GM10847 (cell line): ENCODE data around the gene SSC5D.

Experiments
- POLR2A ChIP-seq: IDR thresholded peaks from 2 replicates; pipeline ENCODE4 v1.6.1; 2011; ENCODE audit not compliant: insufficient read length; ENCODE audit errors: extremely low read depth

Gene SSC5D

DNA sequence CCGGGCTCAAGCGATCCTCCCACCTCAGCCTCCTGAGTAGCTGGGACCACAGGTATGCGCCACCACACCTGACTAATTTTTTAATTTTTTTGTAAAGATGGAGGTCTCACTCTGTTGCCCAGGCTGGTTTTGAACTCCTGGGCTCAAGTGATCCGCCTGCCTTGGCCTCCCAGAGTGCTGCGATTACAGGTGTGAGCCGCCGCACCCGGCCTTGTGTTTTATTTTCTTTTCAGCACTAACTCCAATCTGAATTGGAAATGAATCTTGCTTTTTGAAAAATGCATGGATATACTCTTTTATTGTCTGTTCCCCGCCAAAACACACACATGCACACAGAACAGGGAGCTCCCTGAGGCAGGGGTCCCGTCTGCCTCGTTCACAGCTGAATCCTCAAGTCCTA is 25.5 kb upstream of the SSC5D start:
- no peak for TF ChIP-seq POLR2A

DNA sequence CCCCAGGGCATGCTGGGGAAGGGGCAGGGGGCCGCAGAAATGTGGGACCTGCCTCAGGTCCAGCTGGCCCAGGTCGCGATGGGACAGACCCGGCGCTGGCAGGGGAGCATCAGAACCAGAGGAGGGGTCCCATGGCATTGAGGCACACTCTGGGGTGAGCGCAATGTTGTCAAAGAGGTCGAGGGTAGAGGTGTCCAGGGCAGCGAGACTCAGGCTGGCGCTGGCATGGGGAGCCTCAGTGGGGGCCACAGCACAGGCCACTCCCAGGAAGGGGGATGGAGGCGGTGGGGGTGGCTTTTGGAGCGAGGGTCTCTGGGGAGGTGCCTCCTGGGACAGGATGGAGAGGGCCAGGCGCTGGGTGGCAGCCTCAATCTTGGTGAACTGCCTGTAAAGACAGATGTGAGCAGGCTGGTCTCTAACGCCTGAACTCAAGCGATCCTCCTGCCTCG is 24.6 kb upstream of the SSC5D start:
- no peak for TF ChIP-seq POLR2A

DNA sequence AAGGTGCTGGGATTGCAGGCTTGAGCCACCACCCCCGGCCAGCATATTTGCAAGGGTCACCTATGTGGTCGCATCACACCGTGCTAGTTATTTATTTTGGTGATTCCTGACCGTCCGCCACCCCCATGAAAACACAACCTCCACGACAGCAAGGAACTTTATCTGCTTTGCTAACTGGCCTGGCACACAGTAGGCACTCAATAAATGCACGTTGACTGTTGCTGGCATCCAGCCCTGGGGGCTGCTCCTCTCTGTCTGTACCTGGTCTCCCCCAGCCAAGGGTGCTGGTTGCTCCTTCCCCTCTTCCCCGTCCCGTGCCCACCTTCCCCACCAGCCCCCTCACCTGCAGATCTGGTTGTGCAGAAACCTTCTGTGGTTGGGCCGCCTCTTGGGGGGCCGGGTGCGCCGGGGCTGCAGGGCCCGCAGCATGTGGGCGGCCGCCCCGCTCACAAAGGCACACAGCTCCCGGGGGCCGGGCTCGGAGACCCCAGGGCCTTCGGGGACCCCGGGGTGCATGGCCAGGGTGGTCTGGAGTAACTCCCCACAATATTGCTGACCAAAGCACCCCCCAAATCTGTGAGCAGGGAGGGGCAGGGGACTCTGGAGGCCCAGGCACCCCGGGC is 24.1 kb upstream of the SSC5D start:
- no peak for TF ChIP-seq POLR2A

DNA sequence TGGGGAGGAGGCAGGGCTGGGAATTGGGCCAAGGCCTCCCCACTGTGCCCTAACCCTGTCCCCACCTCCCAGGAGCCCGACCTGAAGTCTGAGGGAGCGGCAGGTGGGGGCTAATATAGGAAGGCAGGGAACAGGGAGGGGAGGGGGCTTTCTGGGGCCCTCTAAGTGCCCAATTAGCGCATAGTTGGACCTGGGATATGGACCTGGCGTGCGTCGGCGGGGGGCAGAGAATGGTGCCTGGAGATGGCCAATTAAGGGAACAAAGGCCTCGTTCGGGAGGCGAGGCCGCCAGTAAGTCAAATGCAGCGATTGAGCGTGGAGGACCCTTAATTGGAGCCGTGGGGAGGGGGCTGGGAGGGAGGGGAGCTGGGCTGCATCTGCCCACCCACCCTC is 23.6 kb upstream of the SSC5D start, which contains the start of gene C19orf85:
TSS of gene C19orf85 (minus strand) at position 90 of the 393 bp plus-strand sequence. CDS start 197 bp downstream, outside the sequence.
- TF ChIP-seq POLR2A = no peak

DNA sequence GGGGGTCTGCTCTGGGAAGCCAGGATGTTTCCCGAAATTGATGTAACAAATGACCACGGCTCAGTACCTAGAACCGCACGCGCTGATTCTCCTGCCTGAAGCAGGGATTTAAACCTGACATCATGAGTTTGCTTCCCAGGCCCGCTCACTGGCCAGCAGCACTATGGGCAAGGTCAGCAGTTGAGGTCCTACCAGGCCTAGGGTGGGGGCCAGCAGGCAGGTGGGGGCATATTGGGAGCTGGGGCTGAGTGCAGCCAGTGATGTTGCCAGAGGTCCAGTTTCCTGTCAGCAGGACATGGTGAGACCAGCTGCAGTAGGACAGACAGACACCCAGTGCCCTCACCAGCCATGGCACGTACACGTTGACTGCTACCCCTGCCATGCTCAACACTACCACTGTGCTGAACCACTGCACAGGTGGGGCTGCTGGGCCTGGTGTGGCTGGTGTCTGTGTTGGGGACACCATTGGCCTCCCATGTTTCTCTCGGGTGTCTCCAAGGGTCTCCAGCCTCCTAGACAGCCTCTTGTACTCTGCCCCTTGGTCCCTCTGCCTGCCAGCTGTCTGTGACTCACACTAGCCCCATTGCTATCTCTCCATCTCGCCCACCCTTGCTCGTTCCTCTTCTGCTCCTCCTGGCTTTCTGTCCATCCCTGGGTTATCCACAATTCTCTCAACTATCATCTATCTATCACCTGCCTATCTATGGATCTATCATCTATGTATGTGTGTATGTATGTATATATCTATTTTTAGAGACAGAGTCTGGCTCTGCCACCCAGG is 22.6 kb upstream of the SSC5D start:
- TF ChIP-seq POLR2A = no peak

DNA sequence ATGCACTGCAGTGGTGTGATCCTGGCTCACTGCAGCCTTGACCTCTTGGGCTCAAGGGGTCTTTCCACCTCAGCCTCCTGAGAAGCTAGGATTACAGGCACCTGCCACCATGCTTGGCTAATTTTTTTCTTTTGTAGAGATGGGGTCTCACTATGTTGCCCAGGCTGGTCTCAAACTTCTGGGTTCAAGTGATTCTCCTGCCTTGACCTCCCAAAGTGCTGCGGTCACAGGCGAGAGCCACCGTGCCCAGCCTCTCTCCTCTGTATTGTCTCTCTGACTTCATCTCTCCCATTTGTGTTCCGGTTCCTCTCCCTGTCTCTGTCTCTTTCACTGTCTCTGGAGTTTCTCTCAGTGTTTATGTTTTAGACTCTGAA is 22.0 kb upstream of the SSC5D start:
- no peak for TF ChIP-seq POLR2A

DNA sequence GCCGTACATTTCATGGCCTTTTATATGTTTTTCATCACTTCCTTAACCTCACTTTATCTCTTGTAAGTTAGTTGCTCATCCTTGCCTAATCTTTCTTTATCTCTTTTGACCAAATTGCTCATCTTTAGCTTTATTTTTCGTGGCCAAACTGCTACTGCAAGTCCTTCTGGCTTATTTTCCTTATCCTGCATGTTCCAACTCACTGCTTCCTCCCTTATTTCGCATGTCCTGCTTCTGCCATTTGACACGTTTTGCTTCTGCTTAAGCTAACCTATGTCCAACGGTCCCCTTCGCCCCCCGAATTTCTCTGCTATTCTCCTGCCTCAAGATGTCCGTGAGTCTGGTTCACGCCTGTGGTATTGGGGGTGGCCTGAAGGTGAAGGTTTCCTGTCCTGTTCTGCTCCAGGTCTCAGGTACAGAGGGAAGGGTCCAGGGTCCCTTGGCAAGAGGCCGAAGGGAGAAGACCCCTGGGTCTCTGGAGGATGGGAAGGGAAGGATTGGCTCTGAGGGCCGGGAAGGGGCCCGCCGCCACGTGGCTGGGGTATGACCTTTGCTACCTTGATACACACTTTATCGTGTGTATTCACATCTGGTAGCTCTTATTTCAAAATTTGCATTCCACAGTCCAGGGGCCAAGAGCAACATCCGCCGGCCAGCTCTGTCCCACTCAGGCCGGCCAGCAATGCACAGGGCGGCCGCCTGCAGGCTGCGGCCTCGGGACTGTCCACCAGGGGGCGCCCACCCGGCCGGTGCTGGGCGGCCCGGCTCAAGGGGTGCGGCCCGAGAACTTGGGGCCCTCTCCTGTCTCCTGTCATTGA is 20.8 kb upstream of the SSC5D start:
- no peak for TF ChIP-seq POLR2A

DNA sequence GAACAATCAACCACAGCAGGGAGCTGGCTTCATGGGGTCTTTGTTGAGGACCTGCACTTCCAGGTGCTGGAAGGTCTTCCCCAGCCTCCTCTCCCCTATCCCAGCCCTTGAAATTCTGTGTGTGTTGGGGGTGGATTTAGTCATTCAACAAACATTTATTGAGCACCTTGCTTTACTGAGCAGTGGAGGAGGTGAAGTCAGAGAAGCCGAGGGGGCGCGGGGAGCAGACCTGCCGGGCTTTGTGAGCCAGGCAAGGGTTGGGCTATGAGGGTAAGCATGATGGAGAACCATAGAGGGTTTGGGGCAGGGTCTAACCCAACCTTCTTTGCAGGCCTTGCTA is 20.2 kb upstream of the SSC5D start:
- TF ChIP-seq POLR2A = no peak

DNA sequence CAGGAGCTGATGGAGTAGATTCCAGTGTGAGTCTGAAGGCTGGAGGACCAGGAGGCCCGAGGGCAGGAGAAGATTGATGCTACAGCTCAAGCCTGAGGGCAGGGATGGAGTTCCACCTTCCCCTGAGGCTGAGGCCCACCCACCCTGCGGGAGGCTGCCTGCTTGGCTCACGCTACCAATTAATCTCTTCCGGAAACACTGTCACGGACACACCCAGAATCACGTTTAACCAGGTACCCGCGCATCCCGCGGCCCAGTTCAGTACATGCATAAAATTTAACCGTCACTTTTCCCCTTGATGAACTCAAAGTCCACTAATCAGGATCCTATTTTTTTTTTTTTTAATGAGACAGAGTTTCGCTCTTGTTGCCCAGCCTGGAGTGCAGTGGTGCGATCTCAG is 17.0 kb upstream of the SSC5D start:
- TF ChIP-seq POLR2A = no peak

DNA sequence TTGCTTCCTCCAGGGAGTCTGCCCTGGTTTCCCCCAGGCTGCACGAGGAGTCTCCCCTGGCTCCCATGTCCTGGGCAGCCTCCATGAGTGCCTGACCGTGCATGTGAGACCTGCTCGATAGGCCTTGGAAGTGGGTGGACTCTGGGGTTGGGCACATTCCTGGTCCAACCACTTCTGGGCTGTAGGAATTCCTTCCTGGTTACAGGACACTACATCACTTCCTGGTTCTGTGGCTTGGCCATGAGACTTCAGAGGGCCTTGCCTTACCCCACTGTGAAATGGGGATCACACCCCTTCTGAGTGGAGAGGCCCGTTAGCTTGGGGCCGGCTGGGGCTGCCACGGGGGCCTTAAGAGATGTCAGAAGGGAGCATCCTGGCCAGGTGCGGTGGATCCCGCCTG is 15.8 kb upstream of the SSC5D start:
- no peak for TF ChIP-seq POLR2A

DNA sequence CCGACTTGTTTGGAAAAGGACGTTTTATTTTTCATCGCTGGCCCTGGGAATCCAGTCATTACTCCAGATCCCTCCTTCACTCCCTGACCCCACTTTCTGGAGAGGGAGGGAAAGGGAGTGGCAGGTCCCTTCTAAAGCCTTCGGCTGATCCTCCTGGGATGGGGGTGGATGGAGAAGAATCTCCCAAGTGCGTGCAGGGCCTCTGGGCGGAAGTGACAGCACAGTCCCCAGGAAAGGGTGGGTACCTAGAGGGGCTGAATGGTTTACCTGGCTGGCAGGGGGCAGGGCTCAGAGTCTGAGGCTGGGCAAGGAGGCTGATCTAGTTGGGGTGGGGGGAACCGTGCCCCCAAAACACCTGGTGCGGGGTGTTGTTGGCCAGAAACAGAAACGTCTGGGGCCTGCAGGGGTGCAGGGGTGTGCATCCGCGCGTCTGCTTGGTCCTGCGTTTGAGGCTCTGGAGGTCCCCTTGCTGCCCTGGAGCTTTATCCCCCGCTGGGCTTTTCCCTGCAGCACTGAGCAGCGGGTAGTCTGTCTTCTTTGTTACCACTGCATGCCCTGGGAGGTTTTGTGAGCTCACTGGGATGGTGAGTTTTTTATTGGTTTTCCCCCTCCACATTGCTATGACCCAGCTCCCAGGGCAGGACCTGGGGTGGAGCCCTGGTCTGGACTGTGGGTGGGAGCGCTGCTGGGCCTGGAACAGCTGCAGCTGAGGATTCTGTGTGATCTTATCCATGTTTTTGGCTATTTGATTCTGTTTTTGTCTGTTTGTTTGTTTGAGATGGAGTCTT is 14.8 kb upstream of the SSC5D start:
- no peak for TF ChIP-seq POLR2A

DNA sequence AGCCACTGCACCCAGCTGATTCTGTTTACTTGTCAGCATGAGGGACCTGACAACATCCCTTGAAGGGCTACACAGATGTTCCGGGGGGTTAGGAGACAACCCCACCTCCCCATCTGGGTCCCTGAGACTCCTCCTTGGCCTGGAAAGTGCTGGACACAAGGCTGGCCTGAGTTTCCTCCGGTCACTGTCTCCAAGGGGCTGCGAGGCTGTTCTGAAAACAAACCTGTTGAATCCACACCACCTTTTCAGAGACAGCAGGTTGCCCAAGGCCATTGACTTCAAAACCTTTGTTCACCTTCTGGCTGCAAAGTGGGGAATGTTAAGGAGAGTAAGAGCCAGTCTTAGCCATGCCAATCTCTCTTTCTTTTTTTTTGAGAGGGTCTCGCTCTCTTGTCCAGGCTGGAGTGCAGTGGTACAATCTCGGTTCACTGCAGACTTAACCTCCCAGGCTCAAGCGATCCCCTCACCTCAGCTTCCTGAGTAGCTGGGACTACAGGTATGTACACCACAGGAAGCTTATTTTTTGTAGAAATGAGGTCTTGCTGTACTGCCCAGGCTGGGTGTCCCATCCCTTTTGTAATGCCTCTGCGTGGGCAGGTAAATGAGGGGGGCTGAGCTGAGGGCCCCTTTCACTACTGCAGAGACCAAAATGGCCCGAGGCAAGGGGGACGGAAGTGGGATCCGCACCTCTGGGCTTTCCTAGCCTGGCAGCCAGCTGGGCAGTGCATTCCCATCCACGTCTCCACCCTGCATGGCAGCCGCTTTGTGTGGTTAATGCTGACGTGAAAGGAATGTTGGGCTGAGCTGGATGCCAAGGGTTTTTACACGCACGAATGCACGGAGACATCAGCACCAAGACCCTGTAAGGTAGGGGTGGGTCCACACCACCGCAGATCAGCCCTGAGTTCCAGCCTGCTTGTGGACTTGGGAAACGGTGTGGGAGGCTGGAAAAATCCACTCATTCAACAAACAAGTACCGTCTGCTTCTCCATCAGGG is 13.7 kb upstream of the SSC5D start:
- TF ChIP-seq POLR2A = no peak

DNA sequence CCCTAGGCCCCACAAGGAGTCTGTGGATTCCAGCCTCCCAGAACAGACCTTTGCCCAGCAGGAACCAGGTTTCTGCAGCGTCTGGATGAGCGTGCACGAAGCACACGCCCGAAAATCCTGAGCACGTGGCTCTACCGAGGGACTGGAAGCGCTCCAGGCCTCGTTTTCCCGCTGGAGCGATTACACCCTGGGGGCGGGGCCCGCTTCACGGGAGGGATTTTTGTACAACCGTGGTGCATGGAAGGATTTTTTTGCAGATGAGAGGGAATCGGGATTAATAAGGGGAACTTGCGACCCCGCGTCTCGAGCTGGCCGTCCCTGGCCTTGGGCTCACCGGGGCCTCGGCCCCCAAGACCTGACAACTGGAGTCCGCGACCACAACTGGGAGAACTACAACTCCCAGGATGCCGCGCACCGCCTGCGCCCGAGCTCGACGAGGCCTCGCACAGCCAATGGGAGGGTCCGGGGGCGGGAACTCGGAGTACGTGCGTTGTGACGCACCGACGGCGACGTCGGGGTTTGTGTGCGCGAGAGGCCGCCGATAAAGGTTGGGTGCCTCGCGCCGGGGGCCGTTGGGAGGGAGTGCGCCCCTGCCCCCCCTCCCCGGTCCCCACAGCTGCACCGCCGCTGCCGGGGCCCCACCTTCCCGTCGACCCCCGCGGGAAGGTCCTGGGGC is 12.0 kb upstream of the SSC5D start, which contains the start of gene ZNF628:
TSS of gene ZNF628 (plus strand) at position 518 of the 676 bp plus-strand sequence. CDS start 3,294 bp downstream, outside the sequence.
- TF ChIP-seq POLR2A = no peak
